Astrocyte (in vitro differentiated cells and primary cell): Measurements from ENCODE around the gene DTNBP1. TPM values are rescaled to one million over a fixed set of nuclear protein-coding genes. Genes with fewer than 3 reads are reported as not detected.

Experiments used
- DNase-seq: peaks from one replicate; pipeline ENCODE4 v3.0.0-alpha.2; 2010; ENCODE audit warnings: low read depth
- FAIRE-seq: peaks from 2 replicates; lab custom pipeline; 2011; peaks lifted over from hg19 to GRCh38; lab: Jason Lieb, UNC
- H2AFZ ChIP-seq: 2 replicates; pipeline ENCODE4 v1.6.0; 2012; ENCODE audit warnings: low read depth, low read length, inconsistent platforms
- H3K27ac ChIP-seq: 2 replicates; pipeline ENCODE4 v1.5.1; 2011; ENCODE audit warnings: low read depth, low read length, inconsistent platforms
- H3K27me3 ChIP-seq: 2 replicates; pipeline ENCODE4 v1.6.0; 2011; ENCODE audit warnings: low read length, inconsistent platforms; ENCODE audit not compliant: insufficient read depth
- H3K36me3 ChIP-seq: 2 replicates; pipeline ENCODE4 v1.5.1; 2011; ENCODE audit warnings: low read length, inconsistent platforms; ENCODE audit not compliant: insufficient read depth
- H3K4me1 ChIP-seq: 2 replicates; pipeline ENCODE4 v1.5.1; 2011; ENCODE audit warnings: low read length, inconsistent platforms; ENCODE audit not compliant: insufficient read depth
- H3K4me2 ChIP-seq: 2 replicates; pipeline ENCODE4 v1.6.0; 2012; ENCODE audit warnings: low read length, inconsistent platforms
- H3K4me3 ChIP-seq: 2 replicates; pipeline ENCODE4 v1.5.1; 2011; ENCODE audit warnings: low read depth, mild to moderate bottlenecking, low read length, inconsistent platforms; ENCODE audit not compliant: insufficient read depth
- H3K79me2 ChIP-seq: 2 replicates; pipeline ENCODE4 v1.6.0; 2012; ENCODE audit warnings: mild to moderate bottlenecking, low read length, inconsistent platforms; ENCODE audit not compliant: insufficient read depth
- H3K9ac ChIP-seq: 2 replicates; pipeline ENCODE4 v1.6.0; 2012; ENCODE audit warnings: mild to moderate bottlenecking, low read length, inconsistent platforms
- H3K9me3 ChIP-seq: 2 replicates; pipeline ENCODE4 v1.5.1; 2012; ENCODE audit warnings: low read depth, mild to moderate bottlenecking, low read length, inconsistent platforms; ENCODE audit not compliant: insufficient read depth
- H4K20me1 ChIP-seq: 2 replicates; pipeline ENCODE4 v1.6.0; 2012; ENCODE audit warnings: low read length, inconsistent platforms; ENCODE audit not compliant: insufficient read depth
- H3K27ac Mint-ChIP-seq: one replicate; pipeline ENCODE4 v1.8.0; 2021; ENCODE audit warnings: mild to moderate bottlenecking, mixed read lengths; ENCODE audit not compliant: unreplicated experiment
- H3K27me3 Mint-ChIP-seq: one replicate; pipeline ENCODE4 v1.8.0; 2021; ENCODE audit warnings: low read depth, mixed read lengths; ENCODE audit not compliant: unreplicated experiment
- H3K36me3 Mint-ChIP-seq: one replicate; pipeline ENCODE4 v1.8.0; 2021; ENCODE audit warnings: low read depth, mixed read lengths; ENCODE audit not compliant: unreplicated experiment
- H3K4me1 Mint-ChIP-seq: one replicate; pipeline ENCODE4 v1.8.0; 2021; ENCODE audit warnings: low read depth, mixed read lengths; ENCODE audit not compliant: unreplicated experiment
- H3K4me3 Mint-ChIP-seq: one replicate; pipeline ENCODE4 v1.8.0; 2021; ENCODE audit warnings: mild to moderate bottlenecking, moderate library complexity, mixed read lengths; ENCODE audit not compliant: unreplicated experiment
- H3K9me3 Mint-ChIP-seq: one replicate; pipeline ENCODE4 v1.8.0; 2021; ENCODE audit warnings: mild to moderate bottlenecking, mixed read lengths; ENCODE audit not compliant: unreplicated experiment
- CTCF ChIP-seq: IDR thresholded peaks from 2 replicates; pipeline ENCODE4 v1.5.1; 2011; ENCODE audit warnings: low read depth, mild to moderate bottlenecking, inconsistent platforms, low read length, moderate library complexity; ENCODE audit not compliant: insufficient read depth
- EZH2 ChIP-seq: IDR thresholded peaks from 2 replicates; pipeline ENCODE4 v1.6.1; 2012; ENCODE audit warnings: mild to moderate bottlenecking, low read length, inconsistent platforms; ENCODE audit not compliant: insufficient read depth
- total RNA-seq: library from RNA; stranded (reverse); gene quantifications from 2 replicates; pipeline ENCODE4 v1.2.1, GENCODE V29; 2021

Gene DTNBP1
- total RNA-seq, 1 donor from 2014 or later: 13.0 TPM

- Mint-ChIP-seq H3K27ac (no peak overlapping the region), H3K4me1 (peaks cover 14% of the 10 kb centered on the region)
- FAIRE-seq: no peak
Observed at GRCh38 chr6:15553736-15554294, 109.0 kb downstream of the DTNBP1 start.

GRCh38 chr6:15553031-15553430 lies 109.8 kb downstream of the DTNBP1 start:
- H3K27me3 Mint-ChIP-seq: no peaks in the 10 kb centered on the region
- DNase-seq (no peak), FAIRE-seq (no peak)
- Histone ChIP-seq H2AFZ (no peak overlapping the region), H3K9me3 (no peaks in the 10 kb centered on the region), H3K79me2 (no peaks in the 10 kb centered on the region), H3K4me1 (no peaks in the 10 kb centered on the region), H3K36me3 (no peaks in the 10 kb centered on the region), H3K9ac (no peak overlapping the region), H4K20me1 (peaks cover 9% of the 10 kb centered on the region), H3K4me3 (no peak overlapping the region), H3K4me2 (no peak overlapping the region), H3K27me3 (no peaks in the 10 kb centered on the region), H3K27ac (no peak overlapping the region)
- TF ChIP-seq CTCF (no peak), EZH2 (no peak)
- H3K4me3 Mint-ChIP-seq: no peak overlapping the region
- H3K9me3 Mint-ChIP-seq: no peaks in the 10 kb centered on the region
- H3K36me3 Mint-ChIP-seq: no peaks in the 10 kb centered on the region
- H3K27ac Mint-ChIP-seq: peak overlapping the region; percentile 9
- peaks cover 14% of the 10 kb centered on the region for H3K4me1 Mint-ChIP-seq

More at GRCh38 chr6:15553736-15554294, 109.0 kb downstream of the DTNBP1 start:
- Histone ChIP-seq H3K36me3 (no peaks in the 10 kb centered on the region), H3K9me3 (no peaks in the 10 kb centered on the region), H4K20me1 (peaks cover 9% of the 10 kb centered on the region), H3K4me3 (no peak overlapping the region), H3K79me2 (no peaks in the 10 kb centered on the region), H3K9ac (no peak overlapping the region), H2AFZ (no peak overlapping the region), H3K4me1 (no peaks in the 10 kb centered on the region), H3K4me2 (no peak overlapping the region), H3K27me3 (no peaks in the 10 kb centered on the region), H3K27ac (no peak overlapping the region)
- DNase-seq: no peak
- H3K9me3 Mint-ChIP-seq: no peaks in the 10 kb centered on the region
- H3K36me3 Mint-ChIP-seq: no peaks in the 10 kb centered on the region
- TF ChIP-seq CTCF: no peak
- no peak for TF ChIP-seq EZH2
- no peak overlapping the region for H3K4me3 Mint-ChIP-seq
- H3K27me3 Mint-ChIP-seq: no peaks in the 10 kb centered on the region

DNA sequence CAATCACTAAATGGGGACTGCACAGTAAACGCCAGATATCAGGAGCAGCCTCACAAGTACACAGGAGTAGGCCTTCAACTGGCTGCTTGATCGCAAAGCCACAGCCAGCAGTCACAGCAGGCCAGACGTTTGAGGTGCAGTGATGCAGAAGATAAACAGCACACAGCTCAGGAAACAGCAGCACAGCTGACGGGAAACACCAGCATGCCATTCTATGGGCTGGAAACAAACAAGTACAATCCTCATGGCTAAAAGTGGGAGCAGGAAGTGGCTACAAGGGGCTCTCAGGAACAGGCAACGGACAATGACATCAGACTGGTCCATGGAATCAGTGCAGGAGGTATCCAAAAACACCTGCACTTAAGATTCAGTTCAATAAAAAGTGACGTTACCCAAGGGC lies 111.0 kb downstream of the DTNBP1 start:
- Histone ChIP-seq H3K4me2 (peak overlapping the region; percentile 19), H3K9me3 (no peaks in the 10 kb centered on the region), H3K27ac (no peak overlapping the region), H4K20me1 (peaks cover 8% of the 10 kb centered on the region), H3K27me3 (no peaks in the 10 kb centered on the region), H3K79me2 (no peaks in the 10 kb centered on the region), H3K4me1 (no peaks in the 10 kb centered on the region), H3K9ac (no peak overlapping the region), H3K36me3 (no peaks in the 10 kb centered on the region), H3K4me3 (no peak overlapping the region), H2AFZ (no peak overlapping the region)
- Mint-ChIP-seq H3K4me1 (peaks cover 14% of the 10 kb centered on the region), H3K27ac (no peak overlapping the region), H3K4me3 (no peak overlapping the region), H3K27me3 (no peaks in the 10 kb centered on the region), H3K36me3 (no peaks in the 10 kb centered on the region), H3K9me3 (no peaks in the 10 kb centered on the region)
- TF ChIP-seq EZH2 (no peak), CTCF (no peak)
- DNase-seq (peak; percentile 53), FAIRE-seq (no peak)
